C4-2B (cell line): Measurements from ENCODE around the gene SRSF1.

Source experiments
- H3K27ac ChIP-seq: fragments of 450-650 bp; 2 replicates; pipeline ENCODE4 v1.5.1; 2017
- CTCF ChIP-seq: fragments of 450-650 bp; conservative IDR thresholded peaks from 2 replicates; pipeline ENCODE4 v1.5.1; 2017; ENCODE audit warnings: mild to moderate bottlenecking
- ZFX ChIP-seq: fragments of 450-650 bp; IDR thresholded peaks from 2 replicates; pipeline ENCODE4 v1.6.1; 2017

The SRSF1 gene

DNA sequence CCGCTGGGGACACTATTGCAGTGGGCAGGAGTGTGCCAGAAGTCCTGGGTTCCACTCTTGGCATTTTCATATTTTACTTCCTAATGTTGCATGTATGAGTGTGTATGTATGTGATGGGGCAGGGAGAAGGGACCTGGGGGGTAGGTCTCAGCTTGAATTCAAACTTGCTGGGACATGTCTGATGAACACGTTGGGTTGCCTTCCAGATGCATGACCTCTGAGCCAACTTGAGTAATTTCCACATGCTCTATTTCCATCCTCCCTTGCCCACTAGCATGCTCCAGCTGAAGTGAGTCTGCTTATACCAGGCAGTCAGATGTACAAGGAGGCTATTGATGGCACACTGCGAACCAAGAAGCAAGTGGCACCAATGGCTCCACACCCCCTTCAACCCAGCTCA lies 32.9 kb upstream of the SRSF1 start:
- H3K27ac ChIP-seq = no peak overlapping the region
- no peak for TF ChIP-seq ZFX
- no peak for TF ChIP-seq CTCF

DNA sequence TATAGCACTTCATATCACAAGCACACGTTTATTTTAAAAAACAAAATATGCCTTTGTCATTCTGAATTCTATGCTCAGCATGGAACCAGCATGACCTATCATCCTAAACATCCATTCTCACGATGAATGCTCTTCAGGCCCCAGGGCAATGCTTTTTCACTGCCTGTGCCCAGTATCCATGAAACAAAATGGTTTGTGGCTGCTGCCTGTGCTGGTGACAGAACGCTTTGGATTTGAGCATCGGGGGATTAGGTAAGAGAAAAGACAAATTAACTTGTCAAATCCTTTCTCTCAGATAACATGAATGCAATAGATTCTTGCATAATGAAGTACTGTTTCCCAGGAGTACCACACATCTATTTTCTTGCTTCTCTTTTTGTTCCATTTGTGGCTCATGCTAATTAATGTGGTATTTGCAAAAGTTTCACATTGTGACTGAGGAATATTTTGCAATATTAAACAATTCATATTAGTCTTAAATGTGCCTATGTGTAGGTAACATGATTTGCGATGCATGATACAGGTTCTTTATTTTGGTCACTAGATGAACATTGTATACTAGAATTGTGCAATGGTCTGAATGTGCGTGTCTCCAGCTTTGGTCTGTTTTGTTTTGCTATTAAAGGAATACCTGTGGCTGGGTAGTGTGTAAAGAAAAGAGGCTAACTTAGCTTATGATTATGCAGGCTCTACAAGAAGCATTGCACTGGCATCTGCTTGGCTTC lies 25.8 kb upstream of the SRSF1 start:
- TF ChIP-seq CTCF = no peak
- no peak for TF ChIP-seq ZFX
- H3K27ac ChIP-seq = no peak overlapping the region

DNA sequence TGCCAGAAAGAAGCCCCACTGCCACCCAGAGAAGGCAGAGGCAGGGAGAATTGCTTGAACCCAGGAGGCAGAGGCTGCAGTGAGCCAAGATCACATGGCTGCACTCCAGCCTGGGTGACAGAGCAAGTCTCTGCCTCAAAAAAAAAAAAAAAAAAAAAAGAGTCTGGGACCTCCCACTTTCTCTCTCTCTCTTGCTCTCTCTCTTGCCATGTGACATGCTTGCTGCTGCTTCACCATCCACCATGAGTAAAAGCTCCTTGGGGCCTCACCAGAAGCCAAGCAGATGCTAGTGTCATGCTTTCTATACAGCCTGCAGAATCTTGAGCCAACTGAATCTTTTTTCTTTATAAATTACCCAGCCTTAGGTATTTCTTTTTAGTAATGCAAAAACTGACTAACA lies 21.5 kb upstream of the SRSF1 start:
- H3K27ac ChIP-seq = peak overlapping the region; percentile 13
- TF ChIP-seq CTCF (no peak), ZFX (no peak)

DNA sequence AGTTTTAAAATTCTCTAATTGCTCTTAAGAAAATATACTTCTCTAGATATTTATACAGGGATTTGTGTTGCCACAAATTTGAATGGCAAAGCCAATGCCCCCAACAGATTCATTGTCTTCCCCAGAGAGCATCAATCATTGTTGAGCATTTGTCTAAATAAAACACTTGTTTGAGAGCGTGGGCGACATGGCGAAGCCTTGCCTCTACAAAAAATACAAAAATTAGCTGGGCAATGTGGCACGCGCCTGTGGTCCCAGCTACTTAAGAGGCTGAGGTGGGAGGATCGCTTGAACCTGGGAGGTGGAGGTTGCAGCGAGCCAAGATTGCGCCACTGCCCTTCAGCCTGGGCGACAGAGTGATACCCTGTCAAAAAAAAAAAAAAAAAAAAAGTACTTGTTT lies 13.4 kb upstream of the SRSF1 start:
- TF ChIP-seq CTCF (no peak), ZFX (no peak)
- H3K27ac ChIP-seq = no peak overlapping the region

GRCh38 chr17:58019521-58019920 lies 12.5 kb upstream of the SRSF1 start:
- no peak overlapping the region for H3K27ac ChIP-seq
- TF ChIP-seq ZFX (no peak), CTCF (no peak)

GRCh38 chr17:58019039-58019438 lies 12.0 kb upstream of the SRSF1 start:
- no peak overlapping the region for H3K27ac ChIP-seq

More at GRCh38 chr17:58019039-58019438, 12.0 kb upstream of the SRSF1 start:
- TF ChIP-seq ZFX (no peak), CTCF (no peak)
